Frontal cortex (tissue), 4 donors: ENCODE data around the gene CACNA1D. TPM values are rescaled to one million over a fixed set of nuclear protein-coding genes. Genes with fewer than 3 reads are reported as not detected.
A peak's percentile ranks its signal among the peaks of the same experiment; 100 is the strongest.

Experiments
- DNase-seq, 2 donors: peaks; one replicate each; pipeline ENCODE4 v3.0.0; 2012; ENCODE audit warnings: low spot score in 2 of 2
- FAIRE-seq: peaks from 2 replicates; lab custom pipeline; 2012; peaks lifted over from hg19 to GRCh38; lab: Jason Lieb, UNC
- total RNA-seq: library from RNA; depleted of rRNA; stranded (reverse); fragments of >200 nt; gene quantifications from one replicate; pipeline ENCODE4 v1.2.3, GENCODE V29; 2014
- donor health status: control.
- donor health status: control.
- donor health status: control.

Gene CACNA1D
- total RNA-seq, 1 donor from 2014 or later, result 21.6 TPM

DNA sequence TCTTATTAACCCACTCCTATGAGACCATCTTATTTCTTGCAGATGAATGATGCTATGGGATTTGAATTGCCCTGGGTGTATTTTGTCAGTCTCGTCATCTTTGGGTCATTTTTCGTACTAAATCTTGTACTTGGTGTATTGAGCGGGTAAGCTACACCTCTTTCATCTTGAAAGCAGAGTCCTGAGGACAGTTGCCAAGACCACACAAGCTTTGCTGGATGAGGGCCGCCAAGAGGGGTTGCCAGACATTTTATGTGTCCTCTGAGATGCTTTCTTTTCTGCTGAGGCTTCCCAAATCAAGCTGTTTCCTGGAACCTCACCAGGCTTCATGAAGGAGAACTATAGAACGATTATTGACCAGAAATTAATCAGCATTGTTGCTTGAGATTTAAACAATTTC lies 178.6 kb downstream of the CACNA1D start:
- FAIRE-seq (no peak), DNase-seq (no peak)

DNA sequence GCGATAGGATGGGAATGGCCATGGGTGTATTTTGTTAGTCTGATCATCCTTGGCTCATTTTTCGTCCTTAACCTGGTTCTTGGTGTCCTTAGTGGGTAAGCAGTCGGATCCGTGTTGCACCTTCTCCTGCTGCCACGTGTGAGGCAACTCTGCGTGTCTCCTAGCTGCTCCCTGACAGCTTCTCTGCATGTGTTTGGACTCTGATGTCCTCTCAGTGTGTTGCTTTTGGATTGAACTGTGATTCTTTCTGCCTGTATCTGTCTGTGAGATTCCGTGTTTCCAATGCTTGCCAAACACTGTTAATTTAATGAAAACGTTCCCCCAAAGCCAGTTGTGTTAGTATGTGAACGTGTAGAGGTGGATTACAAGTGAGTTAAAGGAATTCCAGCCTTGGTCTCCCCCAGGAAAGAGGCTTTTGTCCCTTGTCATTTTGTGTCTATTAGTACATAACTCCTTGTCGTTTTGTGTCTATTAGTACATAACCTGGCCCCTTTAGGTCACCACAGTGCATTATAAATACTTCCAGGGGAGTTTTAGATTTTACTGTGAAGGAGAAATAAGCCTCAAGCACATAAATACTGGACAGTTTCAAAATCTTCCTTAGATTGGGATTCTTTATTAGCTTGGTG lies 179.4 kb downstream of the CACNA1D start:
- FAIRE-seq, result no peak
- DNase-seq, result no peak

DNA sequence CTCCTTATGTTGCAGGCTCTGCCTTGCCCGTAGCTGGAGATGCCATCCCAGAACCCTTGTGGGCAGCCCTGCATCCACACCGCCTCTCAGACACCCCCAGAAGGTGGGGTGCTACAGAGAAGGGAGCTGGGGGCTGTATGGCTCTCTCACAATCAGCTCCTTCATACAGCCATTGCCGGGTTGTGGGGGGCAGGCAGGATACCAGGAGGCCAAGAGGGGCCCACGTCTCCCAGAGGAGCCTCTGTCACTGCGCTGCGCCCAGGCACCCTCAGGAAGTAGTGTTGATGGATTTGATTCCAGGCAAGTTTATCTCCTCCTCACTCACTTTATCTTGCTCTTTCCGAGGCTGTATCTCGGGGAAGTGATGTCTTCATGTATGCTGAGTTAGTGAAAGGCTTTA lies 180.2 kb downstream of the CACNA1D start:
- FAIRE-seq (no peak), DNase-seq (no peak)

DNA sequence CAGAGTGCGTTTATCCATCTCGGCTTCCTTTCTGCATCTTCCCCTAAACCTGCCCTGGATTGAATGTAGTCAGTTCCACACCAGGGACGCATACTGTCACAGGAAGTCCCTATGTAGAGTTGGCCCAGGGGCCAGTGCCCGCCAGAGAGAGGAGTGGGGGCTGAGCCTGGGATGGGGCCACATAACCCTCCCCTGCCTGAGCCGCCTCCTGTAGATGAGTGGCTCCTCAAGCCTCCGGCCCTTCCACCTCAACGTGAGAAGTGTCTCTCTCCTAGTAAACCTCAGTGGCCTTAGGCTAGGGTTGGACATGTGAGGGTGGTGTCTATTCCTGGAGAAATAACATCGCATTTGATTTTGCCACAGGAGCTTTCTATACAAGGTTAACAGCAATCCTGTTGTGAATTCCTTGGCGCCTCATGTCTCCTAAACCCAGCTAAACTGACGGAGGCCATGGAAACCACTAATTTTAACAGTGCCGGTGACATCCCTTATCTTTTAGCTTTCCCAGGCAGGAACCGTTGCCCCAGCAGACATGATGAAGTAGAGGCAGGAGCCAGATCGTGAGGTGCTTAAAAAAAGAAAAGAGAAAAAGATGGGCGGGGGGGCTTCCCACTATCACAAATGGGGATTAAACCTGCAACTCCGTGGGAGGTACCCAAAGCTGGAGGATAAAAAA lies 180.7 kb downstream of the CACNA1D start:
- DNase-seq (no peak), FAIRE-seq (no peak)

DNA sequence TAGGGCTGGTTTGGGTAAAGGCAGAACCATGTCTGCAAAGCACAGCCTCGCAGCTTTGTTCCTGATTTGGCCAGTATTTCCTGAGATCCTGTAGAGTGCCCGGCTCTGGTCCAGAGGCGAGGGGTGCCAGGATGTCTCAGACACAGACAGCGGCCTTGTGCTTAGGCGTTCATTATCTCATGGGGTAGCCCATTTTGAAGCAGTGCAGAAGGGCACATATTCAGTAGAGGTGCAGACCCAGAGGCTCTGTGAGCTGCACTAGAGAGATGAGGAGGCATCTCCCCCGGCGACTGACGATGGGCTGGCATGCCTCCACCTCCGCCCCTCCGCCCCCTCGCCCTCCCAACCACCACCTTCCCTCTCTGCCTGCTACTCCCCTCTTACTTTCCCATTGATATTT lies 181.5 kb downstream of the CACNA1D start:
- FAIRE-seq (no peak), DNase-seq (no peak)

DNA sequence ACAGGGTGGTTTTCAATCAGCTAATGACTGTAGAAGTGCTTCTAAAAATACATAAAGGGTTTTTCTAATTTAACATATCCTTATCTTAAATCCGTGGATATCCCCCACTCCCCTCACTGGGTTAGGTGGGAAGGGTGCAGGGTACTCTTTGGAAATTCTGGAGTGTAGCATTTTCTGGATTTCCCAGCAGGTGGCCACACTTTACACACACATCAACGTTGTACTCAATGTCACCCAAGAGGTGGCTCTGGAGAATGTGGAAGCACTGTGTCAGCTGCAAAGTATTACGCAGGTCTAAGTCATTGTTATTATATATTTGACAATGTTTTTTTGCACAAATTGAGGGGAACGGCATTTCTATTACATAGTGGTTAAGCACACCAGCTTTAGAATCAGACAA lies 183.0 kb downstream of the CACNA1D start:
- FAIRE-seq (no peak), DNase-seq (no peak)

DNA sequence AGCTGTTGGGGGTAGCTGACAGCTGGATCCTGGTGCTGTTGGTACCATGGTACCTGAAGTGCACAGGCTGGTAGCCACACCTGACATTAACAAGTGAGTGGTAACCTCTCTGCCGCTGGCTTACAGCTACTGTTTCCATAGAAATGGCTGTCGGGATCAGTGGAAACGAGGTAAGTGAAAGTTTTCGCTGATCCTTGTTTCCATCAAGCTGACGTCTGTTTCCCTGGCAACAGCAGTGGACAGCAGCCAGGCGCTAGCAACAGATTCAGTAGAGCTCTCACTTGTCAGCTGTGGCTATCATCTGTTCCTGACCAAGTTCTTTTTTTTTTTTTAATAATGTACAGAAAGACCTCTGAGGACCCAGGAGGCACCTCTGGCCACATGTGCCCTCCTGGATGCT lies 185.6 kb downstream of the CACNA1D start:
- DNase-seq (peak in 1 of 2 donors; percentile 29), FAIRE-seq (no peak)

DNA sequence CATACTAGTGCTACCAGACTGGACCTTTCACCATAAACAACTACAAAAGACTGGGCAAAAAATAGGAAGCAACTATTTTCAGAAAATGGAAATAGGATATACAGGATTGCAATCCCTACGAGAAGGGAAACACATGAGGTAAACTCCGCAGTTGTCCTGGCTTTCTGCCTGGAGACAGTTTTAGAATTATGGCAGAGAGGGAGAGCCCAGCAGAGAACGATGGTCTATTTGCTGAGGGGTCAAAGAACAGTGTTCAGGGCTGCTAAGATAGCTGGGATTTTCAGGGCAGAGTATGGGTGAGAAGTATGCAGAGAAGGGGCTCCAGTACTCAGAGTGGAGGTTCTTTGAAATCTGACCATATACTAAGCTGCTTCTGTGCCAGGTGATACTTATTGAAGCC lies 188.4 kb downstream of the CACNA1D start:
- FAIRE-seq (no peak), DNase-seq (no peak)

DNA sequence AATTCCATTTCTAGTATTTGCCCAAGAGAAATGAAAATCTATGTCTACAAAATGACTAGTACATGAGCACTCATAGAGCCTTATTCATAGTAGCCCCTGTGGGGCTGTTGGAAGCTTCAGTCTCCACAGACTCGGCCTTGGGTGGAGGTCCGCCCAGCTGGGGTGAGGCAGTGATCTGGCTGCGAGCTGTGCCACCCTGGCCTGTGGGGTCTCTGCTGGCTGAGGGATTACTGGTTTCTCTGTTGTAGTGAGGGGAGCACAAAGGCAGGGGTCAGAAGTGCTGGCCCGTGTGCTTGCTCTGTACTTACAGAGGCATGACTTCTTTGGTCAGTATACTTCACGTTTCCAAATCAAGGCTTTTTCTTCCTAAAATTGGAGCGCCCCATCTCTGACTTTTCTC lies 193.7 kb downstream of the CACNA1D start:
- DNase-seq (no peak), FAIRE-seq (no peak)

DNA sequence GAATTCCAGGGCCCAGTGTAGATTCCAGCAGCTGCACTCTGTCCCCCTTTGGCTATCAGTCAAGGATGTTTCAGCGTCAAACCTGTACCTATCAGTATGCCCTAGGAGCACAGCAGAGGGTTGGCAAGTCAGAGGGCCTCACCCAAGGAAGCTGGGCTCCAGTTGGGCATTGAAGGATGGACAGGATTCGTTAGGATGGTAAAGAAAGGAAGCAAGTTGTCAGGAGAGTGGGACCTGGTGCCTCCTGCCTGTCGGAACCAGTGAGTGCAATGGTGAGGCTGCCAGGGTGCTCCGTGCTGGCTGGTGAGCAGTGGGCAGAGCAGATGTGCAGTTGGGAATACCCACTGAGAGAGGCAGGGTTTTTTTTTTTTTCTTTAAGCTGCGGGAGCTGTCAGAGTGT lies 194.6 kb downstream of the CACNA1D start:
- FAIRE-seq, result no peak
- no peak for DNase-seq

DNA sequence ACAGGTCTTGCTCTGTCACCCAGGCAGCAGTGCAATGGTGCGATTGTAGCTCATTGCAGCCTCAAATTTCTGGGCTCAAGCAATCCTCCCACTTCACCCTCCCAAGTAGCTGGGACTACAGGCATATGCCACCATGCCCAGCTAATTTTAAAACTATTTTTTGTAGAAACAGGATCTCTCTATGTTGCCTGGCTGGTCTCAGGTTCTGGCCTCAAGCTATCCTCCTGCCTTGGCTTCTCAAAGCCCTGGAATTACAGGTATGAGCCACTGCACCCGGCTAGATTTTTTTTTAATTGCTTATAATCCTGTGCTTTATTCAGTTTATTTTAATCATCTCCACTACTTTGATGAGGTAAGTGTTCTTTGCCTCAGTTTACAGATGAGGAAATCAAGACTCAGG lies 195.3 kb downstream of the CACNA1D start:
- no peak for DNase-seq

DNA sequence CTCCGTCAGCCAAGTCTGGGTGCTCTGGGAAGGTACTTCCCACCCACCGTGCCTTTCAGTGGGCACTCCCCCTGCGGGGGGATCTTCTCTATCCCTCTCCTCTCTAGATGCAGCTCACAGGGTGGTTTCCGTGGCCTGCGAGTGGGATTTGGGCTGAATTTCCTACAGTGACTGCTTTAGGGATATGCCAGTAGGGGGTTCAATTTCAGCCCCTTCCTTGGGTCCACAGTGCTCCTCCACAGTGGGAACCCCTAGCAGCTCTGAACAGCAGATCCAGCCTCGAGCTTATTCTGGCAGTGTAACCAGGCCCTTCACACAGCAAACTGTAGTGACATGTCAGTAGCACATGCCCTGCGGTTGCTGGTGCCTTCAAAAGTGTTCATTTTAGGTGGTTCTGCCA lies 196.1 kb downstream of the CACNA1D start:
- DNase-seq, result no peak
- FAIRE-seq, result no peak

More for the DNA sequence above, 195.3 kb downstream of the CACNA1D start:
- no peak for FAIRE-seq

DNA sequence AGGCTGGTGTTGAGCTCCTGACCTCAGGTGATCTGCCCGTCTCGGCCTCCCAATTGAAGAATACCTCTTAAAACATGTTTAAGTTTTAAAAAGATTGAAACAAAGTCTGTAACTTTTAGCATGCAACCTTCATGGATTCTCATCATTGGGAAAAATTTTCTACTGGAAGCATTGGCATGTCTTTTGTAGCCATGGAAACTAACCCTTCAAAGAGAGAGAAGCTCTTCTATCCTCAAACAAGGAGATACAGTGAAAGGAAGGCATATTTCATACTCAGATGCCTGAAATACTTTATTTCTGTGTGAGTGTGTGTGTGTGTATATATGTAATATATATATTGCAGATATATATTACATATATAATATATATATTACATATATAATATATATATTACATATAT lies 196.9 kb downstream of the CACNA1D start:
- FAIRE-seq, result no peak
- no peak for DNase-seq

DNA sequence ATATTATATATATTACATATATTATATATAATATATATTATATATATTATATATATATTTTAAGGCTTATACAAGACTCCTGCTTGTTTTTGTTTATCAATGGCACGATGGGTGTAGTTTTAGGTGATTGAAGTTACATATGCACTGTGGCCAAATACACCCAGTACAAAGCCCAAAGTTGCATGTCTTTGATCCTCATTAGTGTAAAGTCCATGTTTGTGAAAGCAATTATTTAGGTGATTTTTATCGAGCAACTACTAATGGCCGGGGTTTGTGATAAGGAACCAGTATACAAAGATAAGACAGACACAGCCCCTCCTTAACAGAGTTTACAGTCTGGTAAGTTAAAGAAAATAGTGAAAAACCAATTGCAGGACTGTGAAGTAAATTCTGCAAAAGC lies 197.5 kb downstream of the CACNA1D start:
- DNase-seq, result no peak
- FAIRE-seq, result no peak

DNA sequence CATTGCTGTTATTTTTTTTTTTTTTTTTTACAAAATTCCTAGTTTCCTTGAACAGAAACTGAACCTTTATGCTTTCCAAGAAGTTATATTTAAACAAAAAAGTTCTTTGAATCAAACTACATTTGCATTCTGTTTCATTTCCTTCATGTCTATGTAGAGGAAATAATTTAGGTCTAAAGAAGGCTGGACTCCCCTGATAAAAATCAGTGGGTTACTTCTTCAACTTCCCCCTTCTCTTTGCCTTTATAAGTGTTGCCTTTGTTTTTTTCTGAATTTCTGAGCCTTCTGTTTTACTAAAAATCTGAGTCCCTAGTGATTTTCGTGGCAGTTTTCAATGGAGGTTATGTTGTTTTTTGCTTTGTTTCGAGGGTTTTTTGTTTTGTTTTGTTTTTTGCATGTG lies 199.0 kb downstream of the CACNA1D start:
- no peak for DNase-seq
- FAIRE-seq, result no peak

DNA sequence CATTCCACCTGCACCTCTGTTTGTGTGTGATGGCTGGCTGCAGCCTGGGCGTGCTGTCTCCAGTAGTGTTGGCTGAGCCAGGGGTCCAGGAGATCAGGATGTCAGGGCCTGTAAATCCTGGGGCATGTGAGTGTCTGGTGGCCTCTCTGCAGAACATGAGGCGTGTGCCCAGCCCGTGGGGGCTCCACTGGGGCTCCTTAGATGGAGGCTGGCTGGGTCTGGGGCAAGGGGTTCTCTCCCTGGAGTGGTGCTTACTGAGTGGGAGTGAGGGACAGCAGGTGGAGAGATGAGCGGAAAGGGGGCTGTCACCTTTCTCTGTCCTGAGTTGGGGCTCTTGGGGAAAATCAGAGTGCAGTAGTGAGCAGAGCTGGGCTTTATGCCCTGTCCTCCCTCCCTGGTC lies 199.6 kb downstream of the CACNA1D start:
- no peak for FAIRE-seq
- DNase-seq, result no peak

DNA sequence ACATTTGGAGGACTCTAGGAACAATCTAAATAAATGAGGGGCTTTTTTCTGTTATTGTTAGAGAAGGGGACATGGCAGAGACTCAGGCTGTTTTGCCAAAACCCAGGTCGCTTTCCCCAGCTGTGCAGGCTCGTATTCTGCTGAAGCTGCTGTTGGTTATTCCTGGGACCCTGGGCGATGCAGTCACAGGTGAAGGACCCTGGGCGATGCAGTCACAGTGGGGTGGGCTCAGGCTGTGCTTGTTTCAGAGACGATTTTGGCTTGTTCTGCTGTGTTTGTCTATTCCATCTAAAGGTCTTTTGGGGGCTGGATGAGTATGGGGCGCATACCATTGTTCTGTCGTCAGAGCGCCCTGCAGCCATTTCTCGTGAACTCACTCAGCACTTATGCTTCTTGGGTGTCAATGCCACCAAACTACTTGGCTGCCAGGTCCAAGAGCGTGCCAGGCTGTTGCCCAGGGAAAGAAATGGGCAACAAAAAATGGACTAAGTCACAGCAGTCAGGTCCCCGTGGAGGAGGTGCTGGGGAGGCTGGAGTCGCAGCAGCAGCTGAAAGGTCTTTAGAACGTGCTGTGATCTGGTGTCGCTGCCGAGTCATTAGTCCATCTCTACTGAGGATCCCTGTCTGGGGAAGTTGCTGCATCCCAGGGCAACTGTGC lies 200.4 kb downstream of the CACNA1D start:
- FAIRE-seq (no peak), DNase-seq (no peak)

DNA sequence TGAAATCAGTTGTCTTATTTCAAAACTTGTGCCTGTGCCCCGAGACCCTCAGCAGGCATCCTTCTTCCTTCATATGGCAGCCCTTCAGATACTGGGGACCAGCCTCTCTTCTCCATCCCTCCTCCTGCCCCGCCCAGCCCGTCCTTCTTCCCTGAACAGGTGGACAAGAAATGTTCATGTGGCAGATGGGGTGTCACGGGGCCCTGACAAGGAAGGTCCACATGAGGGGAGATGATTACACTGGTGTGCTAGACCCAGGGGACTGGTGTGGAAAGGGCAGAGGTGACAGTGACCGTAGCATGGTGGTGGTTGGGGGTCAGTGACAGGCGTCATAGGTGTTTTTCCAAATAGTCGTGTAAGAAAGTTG lies 200.9 kb downstream of the CACNA1D start:
- FAIRE-seq (no peak), DNase-seq (no peak)

DNA sequence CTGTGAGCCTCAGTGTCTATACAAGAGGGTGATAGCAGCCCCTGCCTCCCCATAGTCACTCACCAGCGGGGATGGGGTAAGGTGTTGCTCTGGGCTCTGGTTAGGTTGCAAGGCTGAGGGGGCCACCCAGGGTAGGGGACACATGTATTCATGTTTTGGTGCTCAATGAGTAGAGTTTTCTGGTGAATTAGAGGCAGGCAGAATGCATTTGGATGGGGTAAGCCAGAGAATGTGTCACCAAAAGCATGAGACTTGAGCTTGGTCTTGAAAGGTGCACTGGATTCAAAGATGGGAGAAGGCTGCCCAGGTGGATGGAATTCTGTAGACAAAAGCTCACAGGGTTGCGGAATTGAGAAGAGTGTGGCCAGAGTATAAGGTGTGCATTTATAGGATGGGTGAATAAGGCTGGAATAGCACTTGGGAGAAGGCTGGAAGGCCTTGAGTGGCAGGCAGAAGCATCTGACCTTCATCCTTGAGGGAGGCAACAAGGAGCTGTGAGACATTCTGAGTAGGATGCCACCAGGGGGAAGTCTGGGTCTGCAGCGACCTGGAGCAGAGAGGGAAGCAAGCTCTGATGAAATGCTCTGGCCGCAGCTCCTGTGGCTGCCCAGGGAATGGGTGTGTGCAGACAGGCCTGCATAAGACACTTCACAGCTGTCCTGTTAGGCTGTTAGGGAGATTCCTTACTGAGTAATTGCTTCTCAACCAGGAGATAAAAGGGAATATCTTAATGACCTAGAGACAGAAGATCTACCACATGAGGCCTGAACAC lies 202.2 kb downstream of the CACNA1D start:
- FAIRE-seq, result no peak

DNA sequence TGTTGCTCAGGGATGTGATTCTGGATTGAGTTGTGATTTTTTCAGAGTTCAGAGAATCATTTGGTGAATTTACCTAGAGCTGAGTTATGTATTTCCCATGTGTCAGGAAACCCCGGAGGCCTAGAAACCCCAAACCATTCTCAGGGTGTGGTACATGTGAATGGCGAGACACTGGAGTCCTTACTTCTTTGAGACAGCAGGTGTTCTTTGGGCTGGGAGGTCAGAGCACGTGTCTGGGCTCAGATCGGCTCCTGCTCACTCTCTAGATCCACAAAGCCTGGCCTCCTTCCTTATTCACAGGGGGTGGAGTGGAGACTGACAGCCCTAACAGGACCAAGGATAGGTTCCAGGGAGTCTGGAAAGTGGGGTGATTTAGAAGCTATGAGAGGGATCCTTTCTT lies 206.0 kb downstream of the CACNA1D start:
- no peak for DNase-seq
- no peak for FAIRE-seq

More for the DNA sequence above, 202.2 kb downstream of the CACNA1D start:
- DNase-seq, result no peak
